Measurements from ENCODE around the gene GATA3.
"Not testable (repeated sequence)": the region's sequence is repeated elsewhere in the genome, so short reads cannot be mapped to it uniquely, and the experiment has no call there.

Gene GATA3

GRCh38 chr10:8054494-8055407 lies at the start of gene GATA3:
Gene GATA3, plus strand, starts transcription at chr10:8054688. Its CDS starts 968 bp downstream, at chr10:8055656.
- no peak for DNase-seq (ENCODE audit: low spot score)

GRCh38 chr10:8006274-8006999 lies 48.1 kb upstream of the GATA3 start:
- DNase-seq (ENCODE audit: low spot score), result no peak

GRCh38 chr10:8009031-8009430 lies 45.5 kb upstream of the GATA3 start:
- DNase-seq (ENCODE audit: low spot score), result no peak

- no peak for DNase-seq (ENCODE audit: low spot score)
Measured at GRCh38 chr10:8013006-8013405, 41.5 kb upstream of the GATA3 start.

- DNase-seq (ENCODE audit: low spot score), result no peak
Measured at GRCh38 chr10:8013619-8014018, 40.9 kb upstream of the GATA3 start.

- no peak for DNase-seq (ENCODE audit: low spot score)
Measured at GRCh38 chr10:8014649-8015048, 39.8 kb upstream of the GATA3 start.

- DNase-seq (ENCODE audit: low spot score), result no peak
Measured at GRCh38 chr10:8017277-8017676, 37.2 kb upstream of the GATA3 start.

GRCh38 chr10:8023321-8023720 lies 31.2 kb upstream of the GATA3 start:
- DNase-seq (ENCODE audit: low spot score), result no peak

- no peak for DNase-seq (ENCODE audit: low spot score)
Measured at GRCh38 chr10:8023851-8024250, 30.6 kb upstream of the GATA3 start.

GRCh38 chr10:8026349-8027259 lies 27.9 kb upstream of the GATA3 start:
- no peak for DNase-seq (ENCODE audit: low spot score)

GRCh38 chr10:8031211-8031610 lies 23.3 kb upstream of the GATA3 start:
- not testable (repeated sequence) for DNase-seq (ENCODE audit: low spot score)

- DNase-seq (ENCODE audit: low spot score), result no peak
Measured at GRCh38 chr10:8032558-8032957, 21.9 kb upstream of the GATA3 start.

- DNase-seq (ENCODE audit: low spot score), result no peak
Measured at GRCh38 chr10:8033812-8034465, 20.5 kb upstream of the GATA3 start.

- DNase-seq (ENCODE audit: low spot score), result no peak
Measured at GRCh38 chr10:8034466-8035005, 20.0 kb upstream of the GATA3 start.

GRCh38 chr10:8035006-8035640 lies 19.4 kb upstream of the GATA3 start:
- no peak for DNase-seq (ENCODE audit: low spot score)

GRCh38 chr10:8035641-8036470 lies 18.6 kb upstream of the GATA3 start:
- no peak for DNase-seq (ENCODE audit: low spot score)

- DNase-seq (ENCODE audit: low spot score), result no peak
Measured at GRCh38 chr10:8036506-8037198, 17.8 kb upstream of the GATA3 start.

GRCh38 chr10:8037199-8037801 lies 17.2 kb upstream of the GATA3 start:
- no peak for DNase-seq (ENCODE audit: low spot score)

All from Ammon's horn (tissue), 1 donor.